Coronary artery (tissue), 2 donors: Measurements from ENCODE around the gene FRMD1.

Experiments
- DNase-seq: peaks from one replicate; pipeline ENCODE4 v3.0.0-alpha.2; 2017; ENCODE audit warnings: low spot score
- H3K27ac ChIP-seq, 2 donors: fragments of 200-600 bp; sonication (generic); one replicate each; pipeline ENCODE4 v1.5.1; 2016 to 2019
- H3K4me3 ChIP-seq: fragments of 200-600 bp; sonication (generic); 2 replicates; pipeline ENCODE4 v1.5.1; 2016; ENCODE audit warnings: mild to moderate bottlenecking, moderate library complexity
- CTCF ChIP-seq: fragments of 200-600 bp; sonication (generic); IDR thresholded peaks from one replicate; pipeline ENCODE4 v1.5.1; 2019; ENCODE audit warnings: antibody characterized with exemption

FRMD1 gene

GRCh38 chr6:168044521-168045130 is 34.4 kb downstream of the FRMD1 start:
- no peak overlapping the region for H3K27ac ChIP-seq
- DNase-seq = no peak
- no peak overlapping the region for H3K4me3 ChIP-seq
- TF ChIP-seq CTCF = no peak

- DNase-seq = no peak
- Histone ChIP-seq H3K4me3 (no peak overlapping the region), H3K27ac (no peak overlapping the region)
- no peak for TF ChIP-seq CTCF
These were observed 35.1 kb downstream of the FRMD1 start for GRCh38 chr6:168043848-168044415.

GRCh38 chr6:168043193-168043847 is 35.7 kb downstream of the FRMD1 start:
- Histone ChIP-seq H3K4me3 (no peak overlapping the region), H3K27ac (no peak overlapping the region)
- TF ChIP-seq CTCF = no peak
- no peak for DNase-seq

GRCh38 chr6:168042426-168043192 is 36.4 kb downstream of the FRMD1 start:
- no peak for DNase-seq
- no peak overlapping the region for H3K27ac ChIP-seq
- no peak for TF ChIP-seq CTCF
- H3K4me3 ChIP-seq = no peak overlapping the region

- no peak for DNase-seq
- no peak for TF ChIP-seq CTCF
- H3K4me3 ChIP-seq = no peak overlapping the region
- H3K27ac ChIP-seq = no peak overlapping the region
These were observed 37.1 kb downstream of the FRMD1 start for GRCh38 chr6:168041928-168042327.

GRCh38 chr6:168040856-168041496 is 38.0 kb downstream of the FRMD1 start:
- Histone ChIP-seq H3K4me3 (no peak overlapping the region), H3K27ac (no peak overlapping the region)
- no peak for DNase-seq
- no peak for TF ChIP-seq CTCF
